HL-60/S4 treated with phorbol 12-myristate 13-acetate at 8.2 ng/mL for 4 days and 3 days (cell line): ENCODE measurements around the gene NT5DC4.

Experiments
- in situ Hi-C: fragments of 300-500 bp; cut with MboI; formaldehyde crosslinking; loops from 2 replicates; pipeline ENCODE4 v1.15.0; 2022; ENCODE audit warnings: low sequenced_read_pairs

NT5DC4 gene

GRCh38 chr2:112779598-112779997 is 58.8 kb downstream of the NT5DC4 start:
- in situ Hi-C loops: no loop called here

GRCh38 chr2:112782234-112782799 is 61.5 kb downstream of the NT5DC4 start:
- in situ Hi-C loops: no loop called here

- in situ Hi-C loops: no loop called here
Observed at GRCh38 chr2:112783187-112783714, 62.4 kb downstream of the NT5DC4 start.

- in situ Hi-C loops: no loop called here
Observed at GRCh38 chr2:112784199-112785189, 63.7 kb downstream of the NT5DC4 start, which contains the start of gene IL1A. Gene IL1A, minus strand, starts transcription at chr2:112784493. Its CDS starts 723 bp downstream, at chr2:112783770.

- in situ Hi-C loops: no loop called here
Observed at GRCh38 chr2:112787294-112787693, 66.5 kb downstream of the NT5DC4 start.

GRCh38 chr2:112787729-112788393 is 67.0 kb downstream of the NT5DC4 start:
- in situ Hi-C loops: no loop called here

- in situ Hi-C loops: no loop called here
Observed at GRCh38 chr2:112788653-112789052, 67.8 kb downstream of the NT5DC4 start.
